A673 (cell line): ENCODE results near the gene ZNF496. TPM values are rescaled to one million over a fixed set of nuclear protein-coding genes. Genes with fewer than 3 reads are reported as not detected.

Experiments used
- BruUV-seq: library from RNA; stranded (reverse); fragments of 400-500 nt; replicated peaks from 2 replicates; lab custom pipeline; 2021; lab: Mats Ljungman, UMichigan
- CTCF ChIA-PET: fragments of 300-600 bp; sonication (Branson Sonifier 250); formaldehyde crosslinking; loops from one replicate; lab custom pipeline; 2022; ENCODE audit warnings: antibody characterized with exemption; lab: Charles Lee
- POLR2A ChIA-PET: fragments of 300-600 bp; sonication (Branson Sonifier 250); formaldehyde crosslinking; loops from one replicate; lab custom pipeline; 2022; ENCODE audit warnings: antibody characterized with exemption; ENCODE audit not compliant: low non-redundant PET; lab: Charles Lee
- DNase-seq: peaks from one replicate; pipeline ENCODE4 v3.0.0-alpha.2; 2015; ENCODE audit warnings: low spot score
- H3K27ac ChIP-seq: fragments of 200-600 bp; sonication (generic); 2 replicates; pipeline ENCODE4 v1.5.1; 2016; ENCODE audit warnings: mixed run types, low read depth, mild to moderate bottlenecking, mixed read lengths, antibody characterized with exemption, low read length; ENCODE audit not compliant: poor library complexity, severe bottlenecking
- H3K27me3 ChIP-seq: fragments of 200-600 bp; sonication (generic); replicated peaks from 2 replicates; pipeline ENCODE4 v1.6.1; 2017; ENCODE audit warnings: mixed run types, low read depth, mild to moderate bottlenecking, mixed read lengths, antibody characterized with exemption, low read length; ENCODE audit not compliant: insufficient read depth, poor library complexity
- H3K36me3 ChIP-seq: fragments of 200-600 bp; sonication (generic); 2 replicates; pipeline ENCODE4 v1.6.1; 2016; ENCODE audit warnings: mixed run types, mild to moderate bottlenecking, mixed read lengths, antibody characterized with exemption, low read length; ENCODE audit not compliant: insufficient read depth, poor library complexity, severe bottlenecking
- H3K4me1 ChIP-seq: fragments of 200-600 bp; sonication (generic); 2 replicates; pipeline ENCODE4 v1.6.1; 2017; ENCODE audit warnings: mixed run types, mild to moderate bottlenecking, mixed read lengths, antibody characterized with exemption, low read length; ENCODE audit not compliant: insufficient read depth, poor library complexity, severe bottlenecking
- H3K4me3 ChIP-seq: fragments of 200-600 bp; sonication (generic); 2 replicates; pipeline ENCODE4 v1.5.1; 2016; ENCODE audit warnings: low read depth, mixed run types, mild to moderate bottlenecking, mixed read lengths, low read length; ENCODE audit not compliant: poor library complexity, severe bottlenecking
- H3K9me3 ChIP-seq: fragments of 200-600 bp; sonication (generic); 2 replicates; pipeline ENCODE4 v1.6.1; 2016; ENCODE audit warnings: mixed run types, low read depth, mild to moderate bottlenecking, mixed read lengths, antibody characterized with exemption, low read length; ENCODE audit not compliant: poor library complexity, severe bottlenecking
- CTCF ChIP-seq: fragments of 300-800, 200-600 bp; sonication (generic); conservative IDR thresholded peaks from 2 replicates; pipeline ENCODE4 v1.5.1; 2017; ENCODE audit warnings: low read depth, mild to moderate bottlenecking, antibody characterized with exemption, low read length, moderate library complexity, mixed read lengths
- EZH2 ChIP-seq: fragments of 200-600 bp; sonication (generic); IDR thresholded peaks from 2 replicates; pipeline ENCODE4 v1.6.1; 2017; ENCODE audit warnings: borderline replicate concordance, low read depth, mild to moderate bottlenecking, mixed read lengths, antibody characterized with exemption, low read length; ENCODE audit not compliant: poor library complexity, severe bottlenecking
- intact Hi-C: fragments of 100-400 bp; cut with micrococcal nuclease; formaldehyde crosslinking; loops from one replicate; pipeline ENCODE4 v1.10.0; 2022; ENCODE audit not compliant: unreplicated experiment
- total RNA-seq: library from RNA; stranded (reverse); gene quantifications from 2 replicates; pipeline ENCODE4 v1.2.3, GENCODE V29; 2021

ZNF496 gene
- total RNA-seq, 1 experiment from 2014 or later, result 30.2 TPM

- Histone ChIP-seq H3K27me3 (no peaks in the 10 kb centered on the region), H3K36me3 (peaks cover 7% of the 10 kb centered on the region), H3K4me3 (no peak overlapping the region), H3K9me3 (no peaks in the 10 kb centered on the region), H3K27ac (peak overlapping the region; percentile 39), H3K4me1 (peaks cover 26% of the 10 kb centered on the region)
- intact Hi-C loops, result no loop called here
- ChIA-PET CTCF (interaction anchor here (0.6 kb wide), 1 partner anchor 38 kb away, joined by 3 read pairs; no protein-coding TSS in a partner anchor), POLR2A (no interaction called here)
- TF ChIP-seq EZH2 (no peak), CTCF (no peak)
- DNase-seq, result peak; percentile 86
- BruUV-seq, result no TSS peak
These were observed 4.2 kb upstream of the ZNF496 start for GRCh38 chr1:247335882-247336281.

- ChIA-PET POLR2A (no interaction called here), CTCF (no interaction called here)
- Histone ChIP-seq H3K9me3 (no peaks in the 10 kb centered on the region), H3K27me3 (no peaks in the 10 kb centered on the region), H3K27ac (peak overlapping the region; percentile 39), H3K4me3 (no peak overlapping the region), H3K4me1 (peaks cover 26% of the 10 kb centered on the region), H3K36me3 (peaks cover 9% of the 10 kb centered on the region)
- no TSS peak for BruUV-seq
- no peak for TF ChIP-seq CTCF
- TF ChIP-seq EZH2, result no peak
- DNase-seq, result no peak
- intact Hi-C loops, result no loop called here
These were observed 2.9 kb upstream of the ZNF496 start for GRCh38 chr1:247334378-247335133.

GRCh38 chr1:247332623-247333361 is 1.1 kb upstream of the ZNF496 start:
- H3K4me1 ChIP-seq, result peaks cover 26% of the 10 kb centered on the region
- no TSS peak for BruUV-seq
- H3K4me3 ChIP-seq, result peak overlapping the region; percentile 100
- H3K9me3 ChIP-seq, result no peaks in the 10 kb centered on the region
- TF ChIP-seq CTCF (no peak), EZH2 (no peak)
- peak overlapping the region; percentile 93 for H3K27ac ChIP-seq
- CTCF ChIA-PET, result no interaction called here
- H3K36me3 ChIP-seq, result peaks cover 22% of the 10 kb centered on the region
- DNase-seq, result peak; percentile 31
- no peaks in the 10 kb centered on the region for H3K27me3 ChIP-seq
- intact Hi-C loops, result no loop called here
- POLR2A ChIA-PET, result interaction anchor here (0.7 kb wide), 1 partner anchor 10 kb away, joined by 3 read pairs; no protein-coding TSS in a partner anchor
